GM04503 (cell line): Measurements from ENCODE around the gene GAL3ST2.
"Not testable (repeated sequence)": the region's sequence is repeated elsewhere in the genome, so short reads cannot be mapped to it uniquely, and the experiment has no call there.

ENCODE experiments used
- DNase-seq: peaks from one replicate; pipeline ENCODE4 v3.0.0-alpha.2; 2012; ENCODE audit warnings: low read depth

Gene GAL3ST2

GRCh38 chr2:241776336-241777169 is at the start of gene GAL3ST2:
Gene GAL3ST2, plus strand, starts transcription at chr2:241776822. Its CDS starts 134 bp downstream, at chr2:241776956.
- DNase-seq = no peak

GRCh38 chr2:241728000-241728399 is 48.6 kb upstream of the GAL3ST2 start:
- DNase-seq = no peak

- no peak for DNase-seq
These were observed 48.0 kb upstream of the GAL3ST2 start for GRCh38 chr2:241728627-241729026.

GRCh38 chr2:241729868-241730267 is 46.8 kb upstream of the GAL3ST2 start:
- no peak for DNase-seq

GRCh38 chr2:241730671-241731293 is 45.8 kb upstream of the GAL3ST2 start:
- DNase-seq = no peak

GRCh38 chr2:241732513-241733186 is 44.0 kb upstream of the GAL3ST2 start:
- peak; percentile 0 for DNase-seq

GRCh38 chr2:241733391-241734207 is 43.0 kb upstream of the GAL3ST2 start:
- DNase-seq = no peak

- DNase-seq = no peak
These were observed 42.5 kb upstream of the GAL3ST2 start for GRCh38 chr2:241734208-241734466.

- DNase-seq = peak; percentile 9
These were observed 42.0 kb upstream of the GAL3ST2 start, which contains the start of gene D2HGDH for GRCh38 chr2:241734467-241735208. Gene D2HGDH, plus strand, starts transcription at chr2:241734630. Its CDS starts 595 bp downstream, at chr2:241735225.

GRCh38 chr2:241736111-241736510 is 40.5 kb upstream of the GAL3ST2 start:
- peak; percentile 0 for DNase-seq

GRCh38 chr2:241738040-241738686 is 38.5 kb upstream of the GAL3ST2 start:
- DNase-seq = no peak

GRCh38 chr2:241739177-241739576 is 37.4 kb upstream of the GAL3ST2 start:
- DNase-seq = no peak

GRCh38 chr2:241739651-241740050 is 37.0 kb upstream of the GAL3ST2 start:
- peak; percentile 0 for DNase-seq

GRCh38 chr2:241741016-241741415 is 35.6 kb upstream of the GAL3ST2 start:
- no peak for DNase-seq

- no peak for DNase-seq
These were observed 34.2 kb upstream of the GAL3ST2 start for GRCh38 chr2:241742320-241742939.

- DNase-seq = not testable (repeated sequence)
These were observed 33.6 kb upstream of the GAL3ST2 start for GRCh38 chr2:241743008-241743407.

- no peak for DNase-seq
These were observed 33.0 kb upstream of the GAL3ST2 start for GRCh38 chr2:241743620-241744019.

GRCh38 chr2:241744028-241744754 is 32.4 kb upstream of the GAL3ST2 start:
- DNase-seq = no peak

- no peak for DNase-seq
These were observed 31.3 kb upstream of the GAL3ST2 start for GRCh38 chr2:241745276-241745675.

GRCh38 chr2:241746084-241746483 is 30.5 kb upstream of the GAL3ST2 start:
- no peak for DNase-seq
